Neural progenitor cell (in vitro differentiated cells): ENCODE data around the gene DCHS1. TPM values are rescaled to one million over a fixed set of nuclear protein-coding genes. Genes with fewer than 3 reads are reported as not detected.

ENCODE experiments used
- DNase-seq: peaks from one replicate; pipeline ENCODE4 v3.0.0-alpha.2; 2016; ENCODE audit warnings: low spot score
- H2AFZ ChIP-seq: fragments of 200-600 bp; sonication (generic); replicated peaks from 2 replicates; pipeline ENCODE4 v1.6.1; 2016; ENCODE audit warnings: antibody characterized with exemption
- H3F3A ChIP-seq: fragments of 200-600 bp; sonication (generic); 2 replicates; pipeline ENCODE4 v1.6.1; 2016; ENCODE audit warnings: antibody characterized with exemption, low read depth
- H3K27ac ChIP-seq: fragments of 200-600 bp; sonication (generic); 2 replicates; pipeline ENCODE4 v1.5.1; 2016; ENCODE audit warnings: mild to moderate bottlenecking
- H3K27me3 ChIP-seq: fragments of 200-600 bp; sonication (generic); 2 replicates; pipeline ENCODE4 v1.6.1; 2016; ENCODE audit warnings: mild to moderate bottlenecking, moderate library complexity
- H3K36me3 ChIP-seq: fragments of 200-600 bp; sonication (generic); 2 replicates; pipeline ENCODE4 v1.5.1; 2016
- H3K4me1 ChIP-seq: fragments of 200-600 bp; sonication (generic); 2 replicates; pipeline ENCODE4 v1.6.1; 2016; ENCODE audit warnings: mixed run types
- H3K4me2 ChIP-seq: fragments of 200-600 bp; sonication (generic); 2 replicates; pipeline ENCODE4 v1.6.1; 2016
- H3K4me3 ChIP-seq: fragments of 200-600 bp; sonication (generic); 2 replicates; pipeline ENCODE4 v1.5.1; 2016
- H3K79me2 ChIP-seq: fragments of 200-600 bp; sonication (generic); 2 replicates; pipeline ENCODE4 v1.6.1; 2016; ENCODE audit warnings: low read depth
- H3K9ac ChIP-seq: fragments of 200-600 bp; sonication (generic); 2 replicates; pipeline ENCODE4 v1.6.1; 2016
- H3K9me3 ChIP-seq: fragments of 200-600 bp; sonication (generic); 2 replicates; pipeline ENCODE4 v1.5.1; 2016; ENCODE audit warnings: low read depth
- H4K20me1 ChIP-seq: fragments of 200-600 bp; sonication (generic); 2 replicates; pipeline ENCODE4 v1.6.1; 2016; ENCODE audit warnings: low read depth
- H3K27ac Mint-ChIP-seq: 3 replicates; pipeline ENCODE4 v1.8.0; 2021; ENCODE audit warnings: mixed read lengths
- H3K27me3 Mint-ChIP-seq: 2 replicates; pipeline ENCODE4 v1.8.0; 2022; ENCODE audit warnings: low read depth, mild to moderate bottlenecking, inconsistent platforms, moderate library complexity, mixed read lengths; ENCODE audit not compliant: insufficient read depth
- H3K36me3 Mint-ChIP-seq: 3 replicates; pipeline ENCODE4 v1.8.0; 2021; ENCODE audit warnings: mixed read lengths
- H3K4me1 Mint-ChIP-seq: 3 replicates; pipeline ENCODE4 v1.8.0; 2021; ENCODE audit warnings: mixed read lengths
- H3K4me3 Mint-ChIP-seq: 3 replicates; pipeline ENCODE4 v1.8.0; 2021; ENCODE audit warnings: mild to moderate bottlenecking, moderate library complexity, mixed read lengths
- H3K9me3 Mint-ChIP-seq: 3 replicates; pipeline ENCODE4 v1.8.0; 2020; ENCODE audit warnings: mixed read lengths
- CTCF ChIP-seq: fragments of 200-600 bp; sonication (generic); IDR thresholded peaks from 2 replicates; pipeline ENCODE4 v1.5.1; 2017; ENCODE audit warnings: antibody characterized with exemption, mild to moderate bottlenecking
- EZH2 ChIP-seq: fragments of 200-600 bp; sonication (generic); IDR thresholded peaks from 2 replicates; pipeline ENCODE4 v1.6.1; 2017; ENCODE audit warnings: antibody characterized with exemption, mild to moderate bottlenecking, moderate library complexity
- EZH2phosphoT487 ChIP-seq: fragments of 200-600 bp; sonication (generic); IDR thresholded peaks from 2 replicates; pipeline ENCODE4 v1.6.1; 2017; ENCODE audit warnings: antibody characterized with exemption
- total RNA-seq: library from RNA; depleted of rRNA; stranded (reverse); fragments of >200 nt; gene quantifications from 2 replicates; pipeline ENCODE4 v1.2.3, GENCODE V29; 2015; ENCODE audit warnings: low replicate concordance

The DCHS1 gene
- total RNA-seq, 1 donor from 2014 or later = 4.5 TPM

GRCh38 chr11:6630632-6631291 lies 24.8 kb downstream of the DCHS1 start:
- Mint-ChIP-seq H3K36me3 (peaks cover 34% of the 10 kb centered on the region), H3K4me1 (no peaks in the 10 kb centered on the region), H3K4me3 (no peak overlapping the region), H3K27me3 (peaks cover 7% of the 10 kb centered on the region), H3K9me3 (no peaks in the 10 kb centered on the region), H3K27ac (no peak overlapping the region)
- DNase-seq = no peak
- Histone ChIP-seq H3K27me3 (peaks cover 40% of the 10 kb centered on the region), H3K36me3 (no peaks in the 10 kb centered on the region), H4K20me1 (peaks cover 4% of the 10 kb centered on the region), H3K4me3 (peak overlapping the region; percentile 51), H3K9ac (no peak overlapping the region), H3K9me3 (no peaks in the 10 kb centered on the region), H3K79me2 (no peaks in the 10 kb centered on the region), H3F3A (peaks cover 9% of the 10 kb centered on the region), H3K4me1 (peaks cover 3% of the 10 kb centered on the region), H3K4me2 (peak overlapping the region; percentile 91), H3K27ac (no peak overlapping the region), H2AFZ (peak overlapping the region; percentile 96)
- TF ChIP-seq EZH2 = peak; percentile 53
- peak; percentile 62 for TF ChIP-seq EZH2phosphoT487
- TF ChIP-seq CTCF = no peak

- H2AFZ ChIP-seq = peak overlapping the region; percentile 96
- Mint-ChIP-seq H3K27me3 (peaks cover 7% of the 10 kb centered on the region), H3K4me1 (no peaks in the 10 kb centered on the region), H3K9me3 (no peaks in the 10 kb centered on the region), H3K27ac (no peak overlapping the region), H3K36me3 (peaks cover 35% of the 10 kb centered on the region), H3K4me3 (no peak overlapping the region)
- no peaks in the 10 kb centered on the region for H3K36me3 ChIP-seq
- peak overlapping the region; percentile 51 for H3K4me3 ChIP-seq
- H3K27me3 ChIP-seq = peaks cover 40% of the 10 kb centered on the region
- peak; percentile 84 for DNase-seq
- peak overlapping the region; percentile 91 for H3K4me2 ChIP-seq
- H3K4me1 ChIP-seq = peaks cover 3% of the 10 kb centered on the region
- no peak overlapping the region for H3K9ac ChIP-seq
- peaks cover 4% of the 10 kb centered on the region for H4K20me1 ChIP-seq
- H3K79me2 ChIP-seq = no peaks in the 10 kb centered on the region
- no peak overlapping the region for H3K27ac ChIP-seq
- peak; percentile 77 for TF ChIP-seq EZH2phosphoT487
- peak; percentile 83 for TF ChIP-seq EZH2
- no peak for TF ChIP-seq CTCF
- no peaks in the 10 kb centered on the region for H3K9me3 ChIP-seq
- H3F3A ChIP-seq = peaks cover 9% of the 10 kb centered on the region
These were observed 25.5 kb downstream of the DCHS1 start for GRCh38 chr11:6629892-6630631.

GRCh38 chr11:6629573-6629891 lies 26.1 kb downstream of the DCHS1 start:
- Histone ChIP-seq H3K27me3 (peaks cover 40% of the 10 kb centered on the region), H4K20me1 (peaks cover 4% of the 10 kb centered on the region), H3K4me1 (peaks cover 3% of the 10 kb centered on the region), H3K36me3 (no peaks in the 10 kb centered on the region), H2AFZ (peak overlapping the region; percentile 96), H3K79me2 (no peaks in the 10 kb centered on the region), H3K27ac (no peak overlapping the region), H3K9ac (no peak overlapping the region), H3K9me3 (no peaks in the 10 kb centered on the region), H3K4me3 (peak overlapping the region; percentile 51), H3F3A (peaks cover 9% of the 10 kb centered on the region), H3K4me2 (peak overlapping the region; percentile 91)
- H3K9me3 Mint-ChIP-seq = no peaks in the 10 kb centered on the region
- TF ChIP-seq EZH2 (no peak), EZH2phosphoT487 (no peak), CTCF (no peak)
- no peaks in the 10 kb centered on the region for H3K4me1 Mint-ChIP-seq
- peaks cover 36% of the 10 kb centered on the region for H3K36me3 Mint-ChIP-seq
- H3K27me3 Mint-ChIP-seq = peaks cover 7% of the 10 kb centered on the region
- H3K27ac Mint-ChIP-seq = no peak overlapping the region
- DNase-seq = no peak
- no peak overlapping the region for H3K4me3 Mint-ChIP-seq
